NB4 (cell line): ENCODE results near the gene DIP2C.

ENCODE experiments used
- CTCF ChIP-seq: IDR thresholded peaks from one replicate; pipeline ENCODE4 v1.5.1; 2012; ENCODE audit warnings: low read depth, low read length
- POLR2A ChIP-seq: IDR thresholded peaks from 2 replicates; pipeline ENCODE4 v1.6.1; 2011; ENCODE audit warnings: mild to moderate bottlenecking; ENCODE audit not compliant: insufficient read length; ENCODE audit errors: extremely low read depth

GRCh38 chr10:289581-289980, 399.9 kb downstream of the DIP2C start:
- TF ChIP-seq CTCF (no peak), POLR2A (no peak)
